GM12878 (cell line): Measurements from ENCODE around the gene MRPS18A. TPM values are rescaled to one million over a fixed set of nuclear protein-coding genes. Genes with fewer than 3 reads are reported as not detected.
A peak's percentile ranks its signal among the peaks of the same experiment; 100 is the strongest.
"Not testable (repeated sequence)": the region's sequence is repeated elsewhere in the genome, so short reads cannot be mapped to it uniquely, and the experiment has no call there.

Experiments
- ATAC-seq: fragments of 200-7000 bp; cut with Tn5 transposase; 3 replicates; pipeline ENCODE4 v1.9.1; 2020; ENCODE audit warnings: mild to moderate bottlenecking, moderate library complexity
- BruUV-seq: library from RNA; stranded (reverse); fragments of 400-500 nt; replicated peaks from 2 replicates; lab custom pipeline; 2021; lab: Mats Ljungman, UMichigan
- CTCF ChIA-PET: fragments of 300-600 bp; sonication (Branson Sonifier 250); formaldehyde crosslinking; extraction: SDS; loops from one replicate; lab custom pipeline; 2021; ENCODE audit warnings: inconsistent platforms; lab: Yijun Ruan, JAX
- POLR2A ChIA-PET: fragments of 350-600 bp; formaldehyde crosslinking; extraction: SDS; loops from one replicate; lab custom pipeline; 2021; ENCODE audit warnings: inconsistent platforms; lab: Charles Lee
- RAD21 ChIA-PET: fragments of 300-600 bp; sonication (Branson Sonifier 250); formaldehyde crosslinking; loops from one replicate; lab custom pipeline; 2023; ENCODE audit warnings: antibody characterized with exemption; ENCODE audit not compliant: unreplicated experiment; lab: Charles Lee
- SMC1A ChIA-PET: fragments of 300-600 bp; sonication (Branson Sonifier 250); formaldehyde crosslinking; loops from one replicate; lab custom pipeline; 2023; ENCODE audit not compliant: unreplicated experiment, uncharacterized antibody; lab: Charles Lee
- DNase-seq: peaks from one replicate; pipeline ENCODE4 v3.0.0-alpha.2; 2011; ENCODE audit warnings: low read depth, low spot score
- FAIRE-seq: peaks from 3 replicates; lab custom pipeline; 2011; peaks lifted over from hg19 to GRCh38; lab: Jason Lieb, UNC
- H2AFZ ChIP-seq: 2 replicates; pipeline ENCODE4 v1.6.0; 2011; ENCODE audit warnings: low read depth, low read length, control low read depth; ENCODE audit not compliant: control insufficient read depth
- H3K27ac ChIP-seq: 2 replicates; pipeline ENCODE4 v1.5.1; 2011; ENCODE audit warnings: control low read depth; ENCODE audit not compliant: control insufficient read depth, insufficient read depth
- H3K27me3 ChIP-seq, 2 experiments: replicated peaks in 1 of 2; 2 replicates each; pipeline versions ENCODE4 v1.6.0 to v1.6.1; 2011; ENCODE audit warnings: low read length in 1 of 2; ENCODE audit not compliant: control insufficient read depth in 2 of 2, insufficient read depth in 2 of 2
- H3K36me3 ChIP-seq, 2 experiments: 2 replicates each; pipeline ENCODE4 v1.5.1; 2011; ENCODE audit warnings: low read length in 1 of 2; ENCODE audit not compliant: control insufficient read depth in 2 of 2, insufficient read depth in 2 of 2
- H3K4me1 ChIP-seq: 2 replicates; pipeline ENCODE4 v1.6.1; 2011; ENCODE audit warnings: mild to moderate bottlenecking, low read length, moderate library complexity, mixed read lengths; ENCODE audit not compliant: control insufficient read depth, insufficient read depth
- H3K4me2 ChIP-seq: 2 replicates; pipeline ENCODE4 v1.6.0; 2011; ENCODE audit warnings: control low read depth; ENCODE audit not compliant: control insufficient read depth, insufficient read depth
- H3K4me3 ChIP-seq: fragments of 200-600 bp; sonication (generic); 2 replicates; pipeline ENCODE4 v1.5.1; 2016
- H3K79me2 ChIP-seq: 2 replicates; pipeline ENCODE4 v1.6.0; 2011; ENCODE audit warnings: low read length; ENCODE audit not compliant: control insufficient read depth, insufficient read depth
- H3K9ac ChIP-seq: 2 replicates; pipeline ENCODE4 v1.8.0; 2011; ENCODE audit warnings: low read length, control low read depth, mixed read lengths; ENCODE audit not compliant: control insufficient read depth, insufficient read depth
- H3K9me3 ChIP-seq: replicated peaks from 3 replicates; pipeline ENCODE4 v1.5.1; 2011; ENCODE audit warnings: mild to moderate bottlenecking, low read length; ENCODE audit not compliant: control insufficient read depth, insufficient read depth
- H4K20me1 ChIP-seq: 2 replicates; pipeline ENCODE4 v1.6.0; 2011; ENCODE audit not compliant: control insufficient read depth, insufficient read depth
- IRF4 ChIP-seq: IDR thresholded peaks from 2 replicates; pipeline ENCODE4 v1.6.1; 2011; ENCODE audit warnings: low read depth, low read length
- JUNB ChIP-seq: IDR thresholded peaks from 2 replicates; pipeline ENCODE4 v1.6.1; 2016; ENCODE audit warnings: antibody characterized with exemption, mild to moderate bottlenecking
- SIX5 ChIP-seq: IDR thresholded peaks from 2 replicates; pipeline ENCODE4 v1.6.1; 2011; ENCODE audit warnings: mild to moderate bottlenecking, low read depth, low read length, moderate library complexity; ENCODE audit not compliant: severe bottlenecking
- SMC3 ChIP-seq: IDR thresholded peaks from 2 replicates; pipeline ENCODE4 v1.6.1; 2011; ENCODE audit warnings: low read length, improper control_type of control experiment, borderline replicate concordance
- SP1 ChIP-seq: IDR thresholded peaks from one replicate; pipeline ENCODE4 v1.6.1; 2011; ENCODE audit warnings: low read depth, low read length
- ZBTB40 ChIP-seq: fragments of 450-650 bp; IDR thresholded peaks from 2 replicates; pipeline ENCODE4 v1.6.1; 2016; ENCODE audit warnings: mild to moderate bottlenecking, moderate library complexity, borderline replicate concordance
- ZSCAN29 ChIP-seq: fragments of 450-650 bp; IDR thresholded peaks from 2 replicates; pipeline ENCODE4 v1.6.1; 2017; ENCODE audit warnings: mild to moderate bottlenecking, moderate library complexity
- WGBS: methylation state at CpG from one replicate; pipeline ENCODE4 v1.1.6; 2016; ENCODE audit warnings: low lambda C conversion rate; ENCODE audit not compliant: insufficient replicate concordance, insufficient coverage; ENCODE audit errors: missing lambda C conversion rate; 5-methylcytosine and 5-hydroxymethylcytosine counted together
- in situ Hi-C: fragments of 300-500 bp; cut with MboI; formaldehyde crosslinking; loops from 9 replicates; pipeline ENCODE4 v1.14.3; 2018; ENCODE audit warnings: mixed read lengths
- intact Hi-C: fragments of 100-400 bp; cut with micrococcal nuclease; formaldehyde crosslinking; loops from one replicate; pipeline ENCODE4 v1.14.2; 2022; ENCODE audit not compliant: unreplicated experiment
- polyA plus RNA-seq, 11 experiments: library from polyadenylated mRNA; depleted of rRNA in 4 of 11; unstranded in 6 of 11; stranded (reverse) in 5 of 11; fragments of >200 nt; fragmentation: Nextera tagmentation in 4 of 11; fragmentation: Illumina TruSeq in 1 of 11; extraction: Ambion mirVana in 4 of 11; extraction: Trizol in 1 of 11; gene quantifications; 1 replicate in 1 of 11; 2 replicates in 10 of 11; pipeline versions ENCODE4 v1.2.1 to v1.2.3, GENCODE V29; 2011 to 2016; ENCODE audit warnings: inconsistent platforms in 2 of 11, missing spikeins in 2 of 11, low read depth in 1 of 11
- total RNA-seq, 4 experiments: library from RNA; depleted of rRNA in 3 of 4; stranded (reverse); fragments of >200 nt in 3 of 4; fragmentation: Illumina TruSeq in 1 of 4; extraction: Trizol in 1 of 4; gene quantifications; 2 replicates each; pipeline versions ENCODE4 v1.2.1 to v1.2.3, GENCODE V29; 2013 to 2021

The MRPS18A gene
- total and polyA plus RNA-seq, 10 of the 15 experiments (the other 5 are each of a cell fraction or from before 2014, with no cell fraction given), result 66.3 to 158 (median 98.7) TPM

- no peak for TF ChIP-seq SP1
- TF ChIP-seq SIX5, result no peak
- TF ChIP-seq ZBTB40, result no peak
- TF ChIP-seq SMC3, result no peak
- no peak for TF ChIP-seq ZSCAN29
Measured at GRCh38 chr6:43665376-43665775, 22.2 kb downstream of the MRPS18A start (continued).

GRCh38 chr6:43662948-43663347, 24.6 kb downstream of the MRPS18A start:
- H2AFZ ChIP-seq, H3K27me3 ChIP-seq, H4K20me1 ChIP-seq, H3K4me3 ChIP-seq, H3K9me3 ChIP-seq, ATAC-seq, H3K36me3 ChIP-seq, in situ Hi-C loops, FAIRE-seq, DNase-seq, H3K79me2 ChIP-seq, H3K9ac ChIP-seq, H3K27ac ChIP-seq, intact Hi-C loops, BruUV-seq: not testable (repeated sequence)
- H3K4me1 ChIP-seq, result peaks cover 23% of the 10 kb centered on the region
- WGBS, result 76% methylated on average over 5 of the region's 5 CpGs
- POLR2A ChIA-PET, result interaction anchor here (0.9 kb wide), 1 partner anchor 9 kb away, joined by 3 read pairs; no protein-coding TSS in a partner anchor
- SMC1A ChIA-PET, result interaction anchor here (0.6 to 1.6 kb wide), 5 partner anchors 27 to 416 kb away, joined by 3 read pairs; no protein-coding TSS in a partner anchor
- CTCF ChIA-PET, result interaction anchor here (1.0 to 6.9 kb wide), 7 partner anchors 25 to 416 kb away, joined by 3 to 85 read pairs (median 4); no protein-coding TSS in a partner anchor
- H3K4me2 ChIP-seq, result 0 out of 2 replicates have a peak overlapping the region, but pooled peaks have one; percentile 30
- RAD21 ChIA-PET, result interaction anchor here (0.7 to 2.0 kb wide), 4 partner anchors 52 to 416 kb away, joined by 3 to 5 read pairs (median 3); no protein-coding TSS in a partner anchor
- TF ChIP-seq JUNB (peak; percentile 64; the same call in 1 of the 2 replicates), IRF4 (0 out of 2 replicates have a peak, but pooled peaks have one; percentile 28)
